Measurements from ENCODE around the gene NF2.
"Not testable (repeated sequence)": the region's sequence is repeated elsewhere in the genome, so short reads cannot be mapped to it uniquely, and the experiment has no call there.

The NF2 gene

GRCh38 chr22:29603358-29604075 lies at the start of gene NF2:
NF2 (plus strand) TSS chr22:29603633; CDS start chr22:29603999, 366 bp downstream.
- peak; percentile 95 for DNase-seq

- DNase-seq = no peak
Observed at GRCh38 chr22:29555065-29555644, 48.3 kb upstream of the NF2 start.

GRCh38 chr22:29559030-29559429 lies 44.4 kb upstream of the NF2 start:
- DNase-seq = no peak

GRCh38 chr22:29559853-29560252 lies 43.6 kb upstream of the NF2 start:
- no peak for DNase-seq

GRCh38 chr22:29563652-29564460 lies 39.6 kb upstream of the NF2 start:
- no peak for DNase-seq

GRCh38 chr22:29566513-29566912 lies 36.9 kb upstream of the NF2 start:
- DNase-seq = not testable (repeated sequence)

- no peak for DNase-seq
Observed at GRCh38 chr22:29567338-29567737, 36.1 kb upstream of the NF2 start.

GRCh38 chr22:29569011-29569678 lies 34.3 kb upstream of the NF2 start:
- DNase-seq = no peak

GRCh38 chr22:29570456-29570855 lies 33.0 kb upstream of the NF2 start:
- no peak for DNase-seq

- DNase-seq = no peak
Observed at GRCh38 chr22:29570912-29571549, 32.4 kb upstream of the NF2 start.

- no peak for DNase-seq
Observed at GRCh38 chr22:29574762-29575450, 28.5 kb upstream of the NF2 start.

GRCh38 chr22:29578462-29579200 lies 24.8 kb upstream of the NF2 start:
- no peak for DNase-seq

- no peak for DNase-seq
Observed at GRCh38 chr22:29580200-29580810, 23.1 kb upstream of the NF2 start.

GRCh38 chr22:29581799-29582198 lies 21.6 kb upstream of the NF2 start:
- peak; percentile 45 for DNase-seq

- no peak for DNase-seq
Observed at GRCh38 chr22:29584975-29585374, 18.5 kb upstream of the NF2 start.

- not testable (repeated sequence) for DNase-seq
Observed at GRCh38 chr22:29586193-29586705, 17.2 kb upstream of the NF2 start.

GRCh38 chr22:29587938-29588699 lies 15.3 kb upstream of the NF2 start:
- DNase-seq = no peak

- no peak for DNase-seq
Observed at GRCh38 chr22:29593923-29594322, 9.5 kb upstream of the NF2 start.

GRCh38 chr22:29594447-29594846 lies 9.0 kb upstream of the NF2 start:
- DNase-seq = not testable (repeated sequence)

GRCh38 chr22:29596408-29596807 lies 7.0 kb upstream of the NF2 start:
- no peak for DNase-seq
